ENCODE data around the gene CSNK1E.

Gene CSNK1E

GRCh38 chr22:38298312-38299005, 18.8 kb downstream of the CSNK1E start:
- no peak overlapping the region for H3K4me3 ChIP-seq (ENCODE audit: low read length)
- H3K9me3 ChIP-seq (ENCODE audit: control insufficient read depth, low read length) = no peaks in the 10 kb centered on the region
- H3K36me3 ChIP-seq (ENCODE audit: control insufficient read depth, insufficient read depth, low read length) = peaks cover 53% of the 10 kb centered on the region
- no peaks in the 10 kb centered on the region for H3K27me3 ChIP-seq (ENCODE audit: control insufficient read depth, insufficient read depth, low read length)
- no peaks in the 10 kb centered on the region for H3K4me1 ChIP-seq (ENCODE audit: control insufficient read depth, insufficient read depth, low read length)
- no peak overlapping the region for H3K9ac ChIP-seq (ENCODE audit: low read length)

GRCh38 chr22:38296372-38296771, 20.9 kb downstream of the CSNK1E start:
- no peak overlapping the region for H3K4me3 ChIP-seq (ENCODE audit: low read length)
- no peaks in the 10 kb centered on the region for H3K27me3 ChIP-seq (ENCODE audit: control insufficient read depth, insufficient read depth, low read length)
- H3K4me1 ChIP-seq (ENCODE audit: control insufficient read depth, insufficient read depth, low read length) = no peaks in the 10 kb centered on the region
- no peaks in the 10 kb centered on the region for H3K9me3 ChIP-seq (ENCODE audit: control insufficient read depth, low read length)
- no peak overlapping the region for H3K9ac ChIP-seq (ENCODE audit: low read length)
- peaks cover 53% of the 10 kb centered on the region for H3K36me3 ChIP-seq (ENCODE audit: control insufficient read depth, insufficient read depth, low read length)

- Histone ChIP-seq H3K4me1 (ENCODE audit: control insufficient read depth, insufficient read depth, low read length) (no peaks in the 10 kb centered on the region), H3K4me3 (ENCODE audit: low read length) (no peak overlapping the region), H3K27me3 (ENCODE audit: control insufficient read depth, insufficient read depth, low read length) (no peaks in the 10 kb centered on the region), H3K9me3 (ENCODE audit: control insufficient read depth, low read length) (no peaks in the 10 kb centered on the region), H3K9ac (ENCODE audit: low read length) (no peak overlapping the region), H3K36me3 (ENCODE audit: control insufficient read depth, insufficient read depth, low read length) (peaks cover 50% of the 10 kb centered on the region)
Measured at GRCh38 chr22:38295863-38296262, 21.4 kb downstream of the CSNK1E start.

- Histone ChIP-seq H3K4me1 (ENCODE audit: control insufficient read depth, insufficient read depth, low read length) (peaks cover 1% of the 10 kb centered on the region), H3K27me3 (ENCODE audit: control insufficient read depth, insufficient read depth, low read length) (no peaks in the 10 kb centered on the region), H3K36me3 (ENCODE audit: control insufficient read depth, insufficient read depth, low read length) (peaks cover 45% of the 10 kb centered on the region), H3K9ac (ENCODE audit: low read length) (no peak overlapping the region), H3K9me3 (ENCODE audit: control insufficient read depth, low read length) (no peaks in the 10 kb centered on the region), H3K4me3 (ENCODE audit: low read length) (no peak overlapping the region)
Measured at GRCh38 chr22:38295339-38295738, 21.9 kb downstream of the CSNK1E start.

- Histone ChIP-seq H3K4me3 (ENCODE audit: low read length) (no peak overlapping the region), H3K4me1 (ENCODE audit: control insufficient read depth, insufficient read depth, low read length) (peaks cover 6% of the 10 kb centered on the region), H3K9me3 (ENCODE audit: control insufficient read depth, low read length) (no peaks in the 10 kb centered on the region), H3K27me3 (ENCODE audit: control insufficient read depth, insufficient read depth, low read length) (no peaks in the 10 kb centered on the region), H3K36me3 (ENCODE audit: control insufficient read depth, insufficient read depth, low read length) (peaks cover 40% of the 10 kb centered on the region), H3K9ac (ENCODE audit: low read length) (no peak overlapping the region)
Measured at GRCh38 chr22:38294193-38294592, 23.0 kb downstream of the CSNK1E start.

GRCh38 chr22:38292694-38293093, 24.5 kb downstream of the CSNK1E start:
- peaks cover 6% of the 10 kb centered on the region for H3K4me1 ChIP-seq (ENCODE audit: control insufficient read depth, insufficient read depth, low read length)
- H3K9ac ChIP-seq (ENCODE audit: low read length) = no peak overlapping the region
- H3K36me3 ChIP-seq (ENCODE audit: control insufficient read depth, insufficient read depth, low read length) = peaks cover 34% of the 10 kb centered on the region
- no peaks in the 10 kb centered on the region for H3K9me3 ChIP-seq (ENCODE audit: control insufficient read depth, low read length)
- H3K27me3 ChIP-seq (ENCODE audit: control insufficient read depth, insufficient read depth, low read length) = no peaks in the 10 kb centered on the region
- no peak overlapping the region for H3K4me3 ChIP-seq (ENCODE audit: low read length)

GRCh38 chr22:38291201-38291777, 25.9 kb downstream of the CSNK1E start:
- Histone ChIP-seq H3K9me3 (ENCODE audit: control insufficient read depth, low read length) (no peaks in the 10 kb centered on the region), H3K4me1 (ENCODE audit: control insufficient read depth, insufficient read depth, low read length) (peaks cover 6% of the 10 kb centered on the region), H3K9ac (ENCODE audit: low read length) (no peak overlapping the region), H3K4me3 (ENCODE audit: low read length) (no peak overlapping the region), H3K36me3 (ENCODE audit: control insufficient read depth, insufficient read depth, low read length) (peaks cover 26% of the 10 kb centered on the region), H3K27me3 (ENCODE audit: control insufficient read depth, insufficient read depth, low read length) (no peaks in the 10 kb centered on the region)

GRCh38 chr22:38290347-38290746, 26.9 kb downstream of the CSNK1E start:
- H3K27me3 ChIP-seq (ENCODE audit: control insufficient read depth, insufficient read depth, low read length) = no peaks in the 10 kb centered on the region
- peaks cover 16% of the 10 kb centered on the region for H3K36me3 ChIP-seq (ENCODE audit: control insufficient read depth, insufficient read depth, low read length)
- no peaks in the 10 kb centered on the region for H3K9me3 ChIP-seq (ENCODE audit: control insufficient read depth, low read length)
- H3K4me3 ChIP-seq (ENCODE audit: low read length) = no peak overlapping the region
- peaks cover 6% of the 10 kb centered on the region for H3K4me1 ChIP-seq (ENCODE audit: control insufficient read depth, insufficient read depth, low read length)
- no peak overlapping the region for H3K9ac ChIP-seq (ENCODE audit: low read length)

- H3K9ac ChIP-seq (ENCODE audit: low read length) = no peak overlapping the region
- peaks cover 11% of the 10 kb centered on the region for H3K4me1 ChIP-seq (ENCODE audit: control insufficient read depth, insufficient read depth, low read length)
- H3K27me3 ChIP-seq (ENCODE audit: control insufficient read depth, insufficient read depth, low read length) = no peaks in the 10 kb centered on the region
- no peaks in the 10 kb centered on the region for H3K9me3 ChIP-seq (ENCODE audit: control insufficient read depth, low read length)
- H3K36me3 ChIP-seq (ENCODE audit: control insufficient read depth, insufficient read depth, low read length) = peaks cover 9% of the 10 kb centered on the region
- no peak overlapping the region for H3K4me3 ChIP-seq (ENCODE audit: low read length)
Measured at GRCh38 chr22:38289583-38290082, 27.6 kb downstream of the CSNK1E start.

GRCh38 chr22:38286915-38287669, 30.1 kb downstream of the CSNK1E start:
- Histone ChIP-seq H3K9me3 (ENCODE audit: control insufficient read depth, low read length) (no peaks in the 10 kb centered on the region), H3K4me3 (ENCODE audit: low read length) (no peak overlapping the region), H3K36me3 (ENCODE audit: control insufficient read depth, insufficient read depth, low read length) (no peaks in the 10 kb centered on the region), H3K27me3 (ENCODE audit: control insufficient read depth, insufficient read depth, low read length) (no peaks in the 10 kb centered on the region), H3K4me1 (ENCODE audit: control insufficient read depth, insufficient read depth, low read length) (peaks cover 35% of the 10 kb centered on the region), H3K9ac (ENCODE audit: low read length) (no peak overlapping the region)

GRCh38 chr22:38285018-38285417, 32.2 kb downstream of the CSNK1E start:
- Histone ChIP-seq H3K27me3 (ENCODE audit: control insufficient read depth, insufficient read depth, low read length) (no peaks in the 10 kb centered on the region), H3K4me1 (ENCODE audit: control insufficient read depth, insufficient read depth, low read length) (peaks cover 31% of the 10 kb centered on the region), H3K9ac (ENCODE audit: low read length) (no peak overlapping the region), H3K36me3 (ENCODE audit: control insufficient read depth, insufficient read depth, low read length) (no peaks in the 10 kb centered on the region), H3K4me3 (ENCODE audit: low read length) (no peak overlapping the region), H3K9me3 (ENCODE audit: control insufficient read depth, low read length) (no peaks in the 10 kb centered on the region)

GRCh38 chr22:38284042-38284402, 33.2 kb downstream of the CSNK1E start:
- Histone ChIP-seq H3K4me3 (ENCODE audit: low read length) (no peak overlapping the region), H3K9me3 (ENCODE audit: control insufficient read depth, low read length) (no peaks in the 10 kb centered on the region), H3K4me1 (ENCODE audit: control insufficient read depth, insufficient read depth, low read length) (peaks cover 29% of the 10 kb centered on the region), H3K36me3 (ENCODE audit: control insufficient read depth, insufficient read depth, low read length) (no peaks in the 10 kb centered on the region), H3K9ac (ENCODE audit: low read length) (no peak overlapping the region), H3K27me3 (ENCODE audit: control insufficient read depth, insufficient read depth, low read length) (no peaks in the 10 kb centered on the region)

Data from mucosa of stomach (tissue), 1 donor.